ENCODE data around the gene MYO15B.

Gene MYO15B

DNA sequence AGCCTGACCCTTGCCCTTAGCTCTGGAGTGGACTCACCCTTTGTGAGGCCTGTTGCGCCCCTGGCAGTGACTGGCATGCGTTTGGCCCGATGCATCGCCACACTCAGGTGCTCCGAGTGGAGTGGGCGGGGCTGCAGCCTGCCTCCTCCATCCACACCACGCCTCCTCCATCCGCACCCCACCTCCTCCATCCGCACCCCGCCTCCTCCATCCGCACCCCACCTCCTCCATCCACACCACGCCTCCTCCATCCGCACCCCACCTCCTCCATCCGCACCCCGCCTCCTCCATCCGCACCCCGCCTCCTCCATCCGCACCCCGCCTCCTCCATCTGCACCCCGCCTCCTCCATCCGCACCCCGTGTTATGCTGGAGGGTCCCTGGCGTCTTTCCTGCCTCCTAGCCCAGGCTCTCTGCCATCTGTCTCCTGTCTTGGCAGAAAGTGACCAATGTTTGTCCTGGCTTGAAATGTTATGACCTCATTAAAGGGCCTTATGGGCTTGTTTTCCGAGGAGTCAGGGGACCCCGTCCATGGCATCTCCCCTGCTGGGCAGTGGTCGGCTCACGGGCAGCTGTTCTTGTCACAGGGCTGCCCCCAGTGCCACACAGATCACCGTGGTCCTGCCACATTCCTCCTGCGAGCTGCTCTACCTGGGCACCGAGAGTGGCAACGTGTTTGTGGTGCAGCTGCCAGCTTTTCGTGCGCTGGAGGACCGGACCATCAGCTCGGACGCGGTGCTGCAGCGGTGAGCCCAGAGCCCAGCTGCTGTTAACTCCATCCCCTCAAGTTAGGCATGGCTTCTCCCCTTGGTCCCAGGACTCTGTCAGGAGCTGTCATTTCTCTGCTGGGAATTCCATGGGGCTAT, 28.7 kb upstream of the MYO15B start:
- no peak for DNase-seq

GRCh38 chr17:75559958-75560533, 27.6 kb upstream of the MYO15B start:
- no peak for DNase-seq

- no peak for DNase-seq
Observed at GRCh38 chr17:75561927-75562603, 25.5 kb upstream of the MYO15B start.

- no peak for DNase-seq
Observed at GRCh38 chr17:75563063-75563758, 24.4 kb upstream of the MYO15B start.

DNA sequence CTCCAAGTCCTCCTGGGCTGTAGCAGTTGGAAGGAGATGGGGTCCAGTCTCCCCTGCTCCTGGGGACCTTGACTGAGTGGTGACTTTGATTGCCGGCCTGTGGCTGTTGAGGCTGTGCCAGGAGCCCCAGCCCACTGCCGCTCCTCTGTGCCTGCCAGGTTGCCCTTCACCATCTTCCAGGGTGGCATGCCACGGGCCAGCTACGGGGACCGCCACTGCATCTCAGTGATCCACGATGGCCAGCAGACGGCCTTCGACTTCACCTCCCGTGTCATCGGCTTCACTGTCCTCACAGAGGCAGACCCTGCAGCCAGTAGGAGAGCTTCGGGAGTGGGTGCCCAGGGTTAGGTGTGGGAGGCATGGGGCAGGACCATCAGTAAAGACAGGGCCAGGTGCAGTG, 23.4 kb upstream of the MYO15B start:
- no peak for DNase-seq

- DNase-seq, result no peak
Observed at GRCh38 chr17:75565066-75565465, 22.5 kb upstream of the MYO15B start.

DNA sequence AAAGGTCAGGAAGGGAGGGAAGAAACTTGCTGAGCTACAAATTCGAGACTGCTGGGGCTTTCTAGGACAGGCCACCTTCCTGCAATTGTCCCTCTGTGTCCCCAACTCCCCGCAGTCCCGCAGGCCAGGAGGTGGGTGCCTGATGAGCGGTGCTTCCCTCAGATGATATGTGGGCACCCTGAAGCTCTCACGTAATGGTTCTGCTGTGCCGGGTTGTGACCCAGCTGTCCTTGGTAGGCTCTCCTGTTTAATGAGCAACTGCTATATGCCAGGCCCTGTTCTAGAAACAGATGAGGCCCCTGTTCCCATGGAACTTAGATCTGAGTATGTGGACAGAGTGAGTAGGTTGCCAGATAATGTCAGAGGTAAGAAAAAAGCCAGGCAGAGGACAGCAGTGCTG, 22.0 kb upstream of the MYO15B start:
- no peak for DNase-seq

DNA sequence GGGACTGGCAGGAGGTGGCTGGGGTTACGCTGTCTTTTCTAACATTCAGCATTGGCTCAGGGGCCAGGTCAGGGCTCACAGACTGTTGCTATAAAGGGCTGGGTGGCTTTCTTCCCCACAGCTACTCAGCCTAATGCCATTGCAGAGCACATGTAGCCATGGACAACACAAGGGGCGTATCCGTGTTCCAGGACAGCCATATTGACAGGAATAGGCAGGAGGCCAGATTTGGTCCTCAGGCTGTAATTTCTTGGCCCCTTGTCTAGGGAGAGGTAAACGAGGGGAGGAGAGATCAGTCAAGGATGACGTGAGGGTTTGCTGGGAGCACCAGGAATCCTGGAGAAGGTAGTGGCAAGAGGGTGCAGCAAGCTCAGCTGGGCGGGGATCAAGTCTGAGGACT, 21.2 kb upstream of the MYO15B start:
- no peak for DNase-seq

DNA sequence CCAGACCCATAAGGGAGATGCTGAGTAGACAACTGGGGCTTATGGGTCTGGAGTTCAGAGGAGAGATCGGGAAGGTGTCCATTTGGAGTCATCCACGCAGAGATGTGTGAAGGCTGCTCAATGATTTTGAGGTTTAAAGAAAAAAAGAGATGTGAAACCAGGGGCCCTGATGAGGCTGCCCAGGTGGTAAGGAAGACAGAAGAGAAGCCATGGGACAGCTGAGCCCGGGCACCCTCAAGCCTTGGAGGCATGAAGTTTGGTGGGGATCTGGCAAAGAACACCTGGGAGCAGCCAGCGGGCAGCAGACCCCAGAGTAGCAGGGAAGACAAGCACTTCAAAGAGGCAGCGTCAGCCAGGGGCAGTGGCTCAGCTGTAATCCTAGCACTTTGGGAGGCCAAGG, 20.8 kb upstream of the MYO15B start:
- DNase-seq, result no peak

GRCh38 chr17:75568412-75569255, 19.0 kb upstream of the MYO15B start:
- DNase-seq, result no peak

DNA sequence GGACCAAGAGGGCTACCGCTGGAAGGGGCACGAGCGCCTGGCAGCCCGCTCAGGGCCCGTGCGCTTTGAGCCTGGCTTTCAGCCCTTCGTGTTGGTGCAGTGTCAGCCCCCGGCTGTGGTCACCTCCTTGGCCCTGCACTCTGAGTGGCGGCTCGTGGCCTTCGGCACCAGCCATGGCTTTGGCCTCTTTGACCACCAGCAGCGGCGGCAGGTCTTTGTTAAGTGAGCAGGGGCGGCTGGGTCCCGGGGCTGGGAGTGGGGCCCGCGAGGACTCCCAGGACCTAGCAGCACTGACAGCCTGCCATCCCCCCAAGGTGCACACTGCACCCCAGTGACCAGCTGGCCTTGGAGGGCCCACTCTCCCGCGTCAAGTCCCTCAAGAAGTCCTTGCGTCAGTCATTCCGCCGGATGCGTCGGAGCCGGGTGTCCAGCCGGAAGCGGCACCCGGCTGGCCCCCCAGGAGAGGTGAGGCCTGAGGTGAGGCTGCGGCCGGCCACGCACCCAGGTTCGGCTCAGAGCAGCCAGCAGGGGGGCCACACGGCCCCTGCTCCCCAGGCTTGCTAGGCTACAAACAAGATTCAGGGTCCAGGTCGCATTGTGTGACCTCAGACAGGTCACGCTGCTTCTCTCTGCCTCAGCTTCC, 17.4 kb upstream of the MYO15B start:
- no peak for DNase-seq

DNA sequence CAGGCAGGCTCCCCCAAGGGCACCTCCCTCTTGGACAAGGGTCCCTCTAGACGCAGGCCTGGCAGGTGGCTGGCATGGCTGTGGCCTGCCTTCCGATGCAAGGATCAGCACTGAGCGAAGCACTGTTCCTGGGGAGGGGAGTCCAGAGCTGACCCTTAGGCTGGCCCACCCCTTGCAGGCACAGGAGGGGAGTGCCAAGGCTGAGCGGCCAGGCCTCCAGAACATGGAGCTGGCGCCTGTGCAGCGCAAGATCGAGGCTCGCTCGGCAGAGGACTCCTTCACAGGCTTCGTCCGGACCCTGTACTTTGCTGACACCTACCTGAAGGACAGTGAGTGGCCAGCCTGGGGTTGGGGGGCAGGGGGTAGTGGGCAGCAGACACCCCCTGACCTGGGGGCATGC, 16.8 kb upstream of the MYO15B start:
- DNase-seq, result no peak

DNA sequence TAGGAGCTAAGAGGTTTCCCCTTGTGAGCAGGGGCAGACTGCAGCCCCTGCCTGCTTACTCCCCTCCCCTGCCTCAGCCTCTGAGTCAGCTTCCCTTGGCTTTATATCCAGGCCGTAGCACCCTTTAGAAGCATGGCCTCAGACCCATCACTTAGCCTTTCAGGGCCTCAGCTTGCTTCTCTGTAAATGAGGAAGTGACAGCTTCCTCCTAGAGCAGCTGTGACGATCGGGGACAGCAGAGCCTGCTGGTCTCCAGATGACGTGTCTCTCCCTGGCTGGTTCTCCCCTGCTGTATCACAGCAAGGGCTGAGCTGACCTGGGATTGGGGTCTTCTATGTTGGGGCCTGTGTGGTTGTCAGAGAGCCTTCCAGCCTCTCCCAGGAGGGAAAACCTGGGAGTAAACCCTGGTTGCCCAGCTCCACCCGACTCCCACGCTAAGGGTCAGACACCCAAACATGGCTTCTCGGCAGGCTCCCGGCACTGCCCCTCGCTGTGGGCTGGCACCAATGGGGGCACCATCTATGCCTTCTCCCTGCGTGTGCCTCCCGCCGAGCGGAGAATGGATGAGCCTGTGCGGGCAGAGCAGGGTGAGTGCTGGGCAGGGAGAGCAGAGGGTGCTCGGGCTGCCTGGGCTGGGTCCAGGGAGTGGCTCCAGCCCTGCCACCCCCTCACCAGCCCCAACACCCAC, 16.3 kb upstream of the MYO15B start:
- no peak for DNase-seq

DNA sequence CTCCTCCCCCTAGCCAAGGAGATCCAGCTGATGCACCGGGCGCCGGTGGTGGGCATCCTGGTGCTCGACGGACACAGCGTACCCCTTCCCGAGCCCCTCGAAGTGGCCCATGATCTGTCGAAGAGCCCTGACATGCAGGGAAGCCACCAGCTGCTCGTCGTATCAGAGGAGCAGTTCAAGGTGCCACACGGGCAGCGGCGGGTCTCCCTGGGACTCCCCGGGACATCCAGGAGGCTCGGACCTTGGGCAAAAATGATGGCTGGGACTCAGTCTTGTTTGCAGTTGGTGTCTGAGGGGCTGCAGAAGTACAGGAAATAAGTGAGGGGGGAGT, 15.8 kb upstream of the MYO15B start:
- DNase-seq, result no peak

DNA sequence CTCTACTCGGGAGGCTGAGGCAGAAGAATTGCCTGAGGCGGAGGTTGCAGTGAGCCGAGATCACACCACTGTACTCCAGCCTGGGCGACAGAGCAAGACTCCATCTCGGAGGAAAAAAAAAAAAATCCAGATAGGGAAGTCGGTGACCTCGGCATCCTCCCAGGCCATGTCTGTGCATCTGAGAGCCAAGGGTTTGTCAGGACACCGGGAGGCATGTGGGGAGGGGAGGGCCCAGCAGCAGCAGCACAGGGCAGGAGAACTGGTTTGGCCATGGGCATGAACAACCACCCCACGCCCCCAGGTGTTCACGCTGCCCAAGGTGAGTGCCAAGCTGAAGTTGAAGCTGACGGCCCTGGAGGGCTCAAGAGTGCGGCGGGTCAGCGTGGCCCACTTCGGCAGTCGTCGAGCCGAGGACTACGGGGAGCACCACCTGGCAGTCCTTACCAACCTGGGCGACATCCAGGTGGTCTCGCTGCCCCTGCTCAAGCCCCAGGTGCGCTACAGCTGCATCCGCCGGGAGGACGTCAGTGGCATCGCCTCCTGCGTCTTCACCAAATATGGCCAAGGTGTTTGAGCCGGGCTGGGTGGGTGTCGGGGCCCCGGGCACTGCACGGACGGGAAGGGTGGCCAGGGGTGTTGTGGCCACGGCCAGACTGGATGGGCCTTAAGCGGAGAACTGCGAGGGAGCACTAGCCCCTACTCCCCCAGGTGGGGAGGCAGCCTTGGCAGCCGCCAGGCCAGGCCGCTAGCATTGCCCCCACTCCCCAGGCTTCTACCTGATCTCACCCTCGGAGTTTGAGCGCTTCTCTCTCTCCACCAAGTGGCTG, 14.7 kb upstream of the MYO15B start:
- DNase-seq, result no peak

- DNase-seq, result no peak
Observed at GRCh38 chr17:75573540-75573957, 14.1 kb upstream of the MYO15B start.

- DNase-seq, result no peak
Observed at GRCh38 chr17:75573994-75574393, 13.6 kb upstream of the MYO15B start.

GRCh38 chr17:75574404-75575036, 13.1 kb upstream of the MYO15B start:
- no peak for DNase-seq

GRCh38 chr17:75575197-75575596, 12.4 kb upstream of the MYO15B start:
- DNase-seq, result no peak

GRCh38 chr17:75575728-75576127, 11.9 kb upstream of the MYO15B start:
- DNase-seq, result no peak
